AG09309 (cell line): ENCODE results near the gene ATXN7L1.

Experiments
- DNase-seq: peaks from one replicate; pipeline ENCODE4 v3.0.0-alpha.2; 2010; ENCODE audit warnings: low read depth
- H3K4me3 ChIP-seq: 2 replicates; pipeline ENCODE4 v1.5.1; 2011; ENCODE audit warnings: mild to moderate bottlenecking, low read depth, low read length, moderate library complexity; ENCODE audit not compliant: control insufficient read depth
- CTCF ChIP-seq: IDR thresholded peaks from 2 replicates; pipeline ENCODE4 v1.5.1; 2011; ENCODE audit warnings: mild to moderate bottlenecking, low read depth, low read length, inconsistent platforms; ENCODE audit not compliant: insufficient read depth, control insufficient read depth; ENCODE audit errors: missing control alignments

The ATXN7L1 gene

DNA sequence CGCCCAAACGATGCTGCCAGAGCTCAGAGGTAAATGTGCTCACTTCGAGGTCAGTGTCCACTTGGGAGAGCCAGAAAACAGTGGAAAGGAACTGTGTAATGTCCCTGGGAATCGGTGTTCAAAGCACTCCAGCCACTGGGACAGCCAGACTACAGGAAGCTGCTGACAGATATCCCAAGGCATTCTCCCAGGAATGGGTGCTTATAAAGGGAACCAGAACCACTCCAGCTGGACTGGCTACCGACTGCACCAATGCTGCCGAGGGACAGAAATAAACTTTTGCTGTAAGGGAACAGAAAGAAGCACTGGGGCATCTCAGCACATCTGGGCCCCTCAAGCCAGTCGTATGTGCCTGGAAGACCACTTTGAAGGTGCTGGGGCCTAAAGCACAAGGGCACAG is 76.7 kb downstream of the ATXN7L1 start:
- TF ChIP-seq CTCF, result no peak
- DNase-seq, result no peak
- no peak overlapping the region for H3K4me3 ChIP-seq

- no peak for DNase-seq
- TF ChIP-seq CTCF, result no peak
- H3K4me3 ChIP-seq, result no peak overlapping the region
Measured at GRCh38 chr7:105799006-105799405, 77.4 kb downstream of the ATXN7L1 start.

DNA sequence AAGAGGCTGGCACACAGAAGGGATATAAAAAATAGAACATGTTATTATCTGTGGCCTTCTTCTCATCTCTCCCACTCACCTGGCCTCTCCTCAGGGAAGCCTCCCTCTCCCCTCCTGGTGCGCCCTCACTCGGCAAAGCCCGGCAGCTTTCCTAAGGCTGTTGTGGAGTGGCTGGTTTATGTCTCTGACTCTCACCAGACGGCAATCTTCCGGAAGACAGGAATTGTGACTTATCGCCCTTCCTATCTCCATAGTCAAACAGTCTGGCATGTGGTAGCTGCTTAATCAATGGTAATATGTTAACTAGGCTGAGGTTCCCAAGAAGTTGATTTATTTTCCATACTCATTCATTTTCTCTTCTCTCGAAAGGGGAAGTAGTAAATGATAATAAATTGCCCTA is 78.7 kb downstream of the ATXN7L1 start:
- DNase-seq, result no peak
- H3K4me3 ChIP-seq, result no peak overlapping the region
- no peak for TF ChIP-seq CTCF

DNA sequence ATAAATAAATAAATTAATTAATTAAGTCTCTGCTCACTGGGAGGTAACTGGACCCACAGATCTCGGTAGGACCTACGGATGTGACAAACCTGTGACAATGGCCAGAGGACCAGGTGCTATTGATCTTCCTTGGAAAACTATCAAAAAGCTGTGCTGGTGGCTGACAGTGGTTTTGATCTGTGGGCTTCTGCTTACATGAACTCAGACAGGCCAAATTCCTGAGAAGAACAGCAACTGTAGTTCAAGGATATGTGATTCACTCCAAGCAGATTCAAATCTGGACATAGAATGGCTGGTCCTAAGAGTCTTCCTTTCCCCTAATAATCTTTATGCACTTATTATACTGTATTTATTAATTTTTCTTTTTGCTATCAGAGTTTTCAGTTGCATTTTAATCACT is 80.0 kb downstream of the ATXN7L1 start:
- DNase-seq, result no peak
- no peak overlapping the region for H3K4me3 ChIP-seq
- no peak for TF ChIP-seq CTCF

DNA sequence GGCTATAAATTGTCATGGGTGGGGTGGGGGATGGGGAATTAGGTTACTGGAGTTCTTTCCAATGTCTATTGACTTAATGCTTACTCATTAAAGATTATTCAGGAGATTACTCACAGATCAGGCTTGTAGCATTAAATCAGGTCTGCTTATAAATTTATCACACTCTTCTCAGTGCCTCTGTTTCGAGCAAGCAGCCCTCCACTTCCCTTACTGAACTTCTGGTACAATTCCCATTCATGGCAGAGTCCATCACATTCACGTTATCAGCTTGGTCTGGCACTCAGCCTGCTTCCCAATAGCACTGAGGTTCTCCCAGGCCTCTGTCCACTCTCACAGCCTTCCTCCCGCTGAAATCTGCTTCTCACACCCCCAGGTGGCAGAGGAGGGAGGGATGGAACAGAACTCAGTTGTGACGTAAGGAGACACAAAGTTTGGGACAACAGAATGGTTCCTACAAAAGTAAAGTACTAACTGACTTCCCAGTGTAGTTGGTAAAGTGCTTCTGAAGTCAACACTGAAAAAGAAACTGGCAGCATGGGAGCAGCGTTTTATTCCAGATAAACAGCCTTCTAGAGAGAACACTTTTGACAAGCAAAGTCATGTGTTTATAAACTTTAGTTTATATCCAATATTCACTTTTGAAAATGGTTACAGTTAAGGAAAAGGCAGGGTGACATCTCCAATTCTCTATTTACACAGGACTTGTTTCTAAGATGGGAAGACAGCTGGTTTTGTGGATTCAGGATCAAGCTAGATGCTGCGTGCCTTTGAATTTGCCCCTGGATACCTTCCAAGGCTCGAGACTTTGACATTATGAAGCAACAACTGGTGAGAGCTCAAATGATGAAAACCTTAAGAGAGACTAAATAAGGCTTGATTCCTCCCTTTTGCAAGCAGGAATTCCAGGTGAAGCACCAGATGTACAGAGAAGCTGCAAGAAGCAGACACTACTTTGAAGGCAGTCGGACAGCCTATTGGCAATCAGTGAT is 81.4 kb downstream of the ATXN7L1 start:
- H3K4me3 ChIP-seq, result no peak overlapping the region
- peak; percentile 38 for DNase-seq
- TF ChIP-seq CTCF, result no peak

DNA sequence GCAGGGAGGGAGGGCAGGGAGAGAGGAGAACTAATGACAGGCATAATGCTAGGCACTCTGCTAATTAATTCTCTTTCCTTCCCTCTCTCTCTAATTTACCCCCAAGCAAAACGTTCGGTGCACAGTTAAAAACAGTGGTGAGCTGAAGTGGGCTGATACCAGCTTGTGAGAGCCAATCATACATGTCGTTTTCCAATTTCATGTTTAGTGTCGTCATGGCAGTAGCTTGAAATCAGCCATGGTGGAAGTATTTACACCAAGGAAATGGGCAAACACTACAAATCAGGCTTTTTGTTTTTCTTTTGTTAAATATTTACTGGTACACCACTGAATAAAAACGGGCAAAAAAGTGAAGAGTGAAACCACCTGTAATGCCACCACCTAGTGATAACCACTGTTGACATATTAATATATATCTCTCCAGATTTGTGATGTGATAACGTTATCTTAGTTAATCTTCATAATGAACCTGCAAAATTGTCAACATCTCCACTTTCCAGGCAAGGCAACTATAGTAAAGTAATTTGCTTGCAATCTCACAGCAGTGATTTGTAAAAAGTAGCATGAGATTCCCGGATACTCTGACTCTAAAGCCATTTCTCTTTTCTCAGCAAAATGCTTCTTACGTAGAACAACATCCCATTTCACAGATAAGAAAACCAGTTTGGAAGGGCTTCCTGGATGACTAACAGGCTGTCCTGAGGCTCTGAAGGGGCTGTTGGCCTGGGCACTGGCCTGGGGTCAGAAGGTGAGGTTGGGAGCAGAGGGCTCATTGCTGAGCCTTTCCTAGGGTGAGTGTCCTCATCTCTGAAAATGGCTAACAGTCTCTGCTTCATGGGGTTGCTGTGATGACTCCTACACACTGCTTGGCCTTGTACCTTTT is 83.7 kb downstream of the ATXN7L1 start:
- TF ChIP-seq CTCF, result no peak
- H3K4me3 ChIP-seq, result no peak overlapping the region
- DNase-seq, result no peak
